K562 (cell line): ENCODE measurements around the gene ST6GALNAC5.

Source experiments
- BHLHE40 ChIP-seq: IDR thresholded peaks from 2 replicates; pipeline ENCODE4 v1.6.1; 2011; ENCODE audit warnings: low read length, improper control_type of control experiment
- CTCF ChIP-seq, 3 experiments: IDR thresholded peaks in 2 of 3; conservative IDR thresholded peaks in 1 of 3; 2 replicates each; pipeline ENCODE4 v1.5.1; 2011 to 2012; ENCODE audit warnings: low read length in 3 of 3, mild to moderate bottlenecking in 3 of 3, control low read depth in 2 of 3, improper control_type of control experiment in 1 of 3, inconsistent platforms in 1 of 3, low read depth in 1 of 3, mixed read lengths in 1 of 3, moderate library complexity in 1 of 3; ENCODE audit not compliant: insufficient read depth in 2 of 3
- EZH2 ChIP-seq: IDR thresholded peaks from 2 replicates; pipeline ENCODE4 v1.6.1; 2012; ENCODE audit warnings: low read depth, mild to moderate bottlenecking, inconsistent platforms, low read length, borderline replicate concordance
- FOSL1 ChIP-seq: fragments of 200-800 bp; sonication (Bioruptor generic); conservative IDR thresholded peaks from 2 replicates; pipeline ENCODE4 v1.6.1; 2016; ENCODE audit warnings: missing genetic modification characterization, missing compliant biosample characterization
- MXD1 ChIP-seq: fragments of 250-450 bp; sonication (Bioruptor Pico); IDR thresholded peaks from 2 replicates; pipeline ENCODE4 v1.8.0; 2021; ENCODE audit warnings: borderline replicate concordance, mild to moderate bottlenecking, moderate library complexity; ENCODE audit not compliant: poor library complexity, severe bottlenecking
- NCOR1 ChIP-seq: fragments of 450-650 bp; IDR thresholded peaks from 2 replicates; pipeline ENCODE4 v1.6.1; 2016; ENCODE audit warnings: mild to moderate bottlenecking, moderate library complexity
- PKNOX1 ChIP-seq: fragments of 450-650 bp; IDR thresholded peaks from 2 replicates; pipeline ENCODE4 v1.6.1; 2016
- RNF2 ChIP-seq: sonication (generic); IDR thresholded peaks from 2 replicates; pipeline ENCODE4 v1.6.1; 2016
- SMAD3 ChIP-seq: fragments of 450-650 bp; formaldehyde crosslinking; conservative IDR thresholded peaks from 2 replicates; pipeline ENCODE4 v1.4.0; 2020; ENCODE audit warnings: mild to moderate bottlenecking
- SREBF2 ChIP-seq: sonication (generic); formaldehyde crosslinking; IDR thresholded peaks from 2 replicates; pipeline ENCODE4 v1.4.0; 2020; ENCODE audit warnings: mild to moderate bottlenecking, missing genetic modification reagents
- TAF1 ChIP-seq: IDR thresholded peaks from 2 replicates; pipeline ENCODE4 v1.6.1; 2011; ENCODE audit warnings: mild to moderate bottlenecking, low read length, moderate library complexity; ENCODE audit not compliant: insufficient read depth, control insufficient read depth, severe bottlenecking; ENCODE audit errors: extremely low read depth
- TAF9B ChIP-seq: fragments of 450-650 bp; IDR thresholded peaks from 2 replicates; pipeline ENCODE4 v1.6.1; 2018; ENCODE audit warnings: mild to moderate bottlenecking; ENCODE audit not compliant: partially characterized antibody
- ZBED1 ChIP-seq: IDR thresholded peaks from 2 replicates; pipeline ENCODE4 v1.6.1; 2014
- TF ChIP-seq, protein P1 (sequence below): sonication (generic); formaldehyde crosslinking; IDR thresholded peaks from 2 replicates; pipeline ENCODE4 v1.9.0; 2022; ENCODE audit warnings: mild to moderate bottlenecking, missing genetic modification reagents

GRCh38 chr1:76832521-76832920, 34.8 kb upstream of the ST6GALNAC5 start:
- TF ChIP-seq PKNOX1 (no peak), RNF2 (no peak), SREBF2 (no peak), TAF1 (no peak), CTCF (IDR thresholded peaks at IDR 0.05 in 2 of 3, conservative IDR thresholded peaks at IDR 0.05 in 1 of 3; ENCODE audit: insufficient read depth in 2 of 3, low read depth in 1 of 3, low read length in 3 of 3) (no peak), BHLHE40 (no peak), TAF9B (no peak), ZBED1 (no peak), MXD1 (no peak), NCOR1 (no peak), EZH2 (no peak), FOSL1 (no peak), SMAD3 (CRISPR knock-in tag) (no peak)
- TF ChIP-seq, protein P1, sequence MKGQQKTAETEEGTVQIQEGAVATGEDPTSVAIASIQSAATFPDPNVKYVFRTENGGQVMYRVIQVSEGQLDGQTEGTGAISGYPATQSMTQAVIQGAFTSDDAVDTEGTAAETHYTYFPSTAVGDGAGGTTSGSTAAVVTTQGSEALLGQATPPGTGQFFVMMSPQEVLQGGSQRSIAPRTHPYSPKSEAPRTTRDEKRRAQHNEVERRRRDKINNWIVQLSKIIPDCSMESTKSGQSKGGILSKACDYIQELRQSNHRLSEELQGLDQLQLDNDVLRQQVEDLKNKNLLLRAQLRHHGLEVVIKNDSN (CRISPR knock-in tag): no peak
